Measurements from ENCODE around the gene KRT78. TPM values are rescaled to one million over a fixed set of nuclear protein-coding genes. Genes with fewer than 3 reads are reported as not detected.

The KRT78 gene
- polyA plus RNA-seq, 4 donors: 0.30 to 1.8 (median 0.54) TPM; not detected in 1

GRCh38 chr12:52809166-52809565 lies 39.6 kb downstream of the KRT78 start:
- Histone ChIP-seq H3K9me3 (ENCODE audit: control insufficient read depth in 2 of 2, insufficient read depth in 1 of 2, low read depth in 1 of 2, low read length in 1 of 2) (no peaks in the 10 kb centered on the region), H3K27me3 (ENCODE audit: control insufficient read depth in 3 of 3, insufficient read depth in 3 of 3, low read length in 3 of 3) (peaks cover 0 to 2% (median 2%) of the 10 kb centered on the region in 3 donors), H3K27ac (ENCODE audit: low read depth in 1 of 3, low read length in 2 of 3) (no peak overlapping the region), H3K4me1 (ENCODE audit: control insufficient read depth in 3 of 3, insufficient read depth in 2 of 3, low read depth in 1 of 3, low read length in 2 of 3) (no peaks in the 10 kb centered on the region), H3K36me3 (ENCODE audit: control insufficient read depth in 3 of 3, insufficient read depth in 2 of 3, low read depth in 1 of 3, low read length in 3 of 3) (no peaks in the 10 kb centered on the region), H3K4me3 (ENCODE audit: low read depth in 1 of 3, low read length in 3 of 3) (no peak overlapping the region)
- 71 to 77% (median 72%) methylated on average over 7 of the region's 7 CpGs for WGBS, 3 donors
- FAIRE-seq (no peak), DNase-seq (no peak)

- DNase-seq: no peak
- Histone ChIP-seq H3K4me1 (ENCODE audit: control insufficient read depth in 3 of 3, insufficient read depth in 2 of 3, low read depth in 1 of 3, low read length in 2 of 3) (no peaks in the 10 kb centered on the region), H3K36me3 (ENCODE audit: control insufficient read depth in 3 of 3, insufficient read depth in 2 of 3, low read depth in 1 of 3, low read length in 3 of 3) (no peaks in the 10 kb centered on the region), H3K4me3 (ENCODE audit: low read depth in 1 of 3, low read length in 3 of 3) (no peak overlapping the region), H3K27me3 (ENCODE audit: control insufficient read depth in 3 of 3, insufficient read depth in 3 of 3, low read length in 3 of 3) (peaks cover 0 to 2% (median 2%) of the 10 kb centered on the region in 3 donors), H3K27ac (ENCODE audit: low read depth in 1 of 3, low read length in 2 of 3) (no peak overlapping the region), H3K9me3 (ENCODE audit: control insufficient read depth in 2 of 2, insufficient read depth in 1 of 2, low read depth in 1 of 2, low read length in 1 of 2) (no peaks in the 10 kb centered on the region)
- FAIRE-seq: no peak
- WGBS, 3 donors: 89 to 93% (median 89%) methylated on average over 8 of the region's 8 CpGs
Observed at GRCh38 chr12:52808573-52809160, 40.1 kb downstream of the KRT78 start.

- H3K9me3 ChIP-seq (ENCODE audit: control insufficient read depth in 2 of 2, insufficient read depth in 1 of 2, low read depth in 1 of 2, low read length in 1 of 2): no peaks in the 10 kb centered on the region
Observed at GRCh38 chr12:52807544-52808470, 41.0 kb downstream of the KRT78 start.

GRCh38 chr12:52806821-52807543 lies 41.8 kb downstream of the KRT78 start:
- 83 to 91% (median 86%) methylated on average over 11 of the region's 11 CpGs for WGBS, 3 donors
- FAIRE-seq (no peak), DNase-seq (no peak)

More at GRCh38 chr12:52807544-52808470, 41.0 kb downstream of the KRT78 start:
- Histone ChIP-seq H3K36me3 (ENCODE audit: control insufficient read depth in 3 of 3, insufficient read depth in 2 of 3, low read depth in 1 of 3, low read length in 3 of 3) (no peaks in the 10 kb centered on the region), H3K4me1 (ENCODE audit: control insufficient read depth in 3 of 3, insufficient read depth in 2 of 3, low read depth in 1 of 3, low read length in 2 of 3) (no peaks in the 10 kb centered on the region), H3K27ac (ENCODE audit: low read depth in 1 of 3, low read length in 2 of 3) (no peak overlapping the region), H3K4me3 (ENCODE audit: low read depth in 1 of 3, low read length in 3 of 3) (no peak overlapping the region), H3K27me3 (ENCODE audit: control insufficient read depth in 3 of 3, insufficient read depth in 3 of 3, low read length in 3 of 3) (peaks cover 0 to 2% (median 2%) of the 10 kb centered on the region in 3 donors)
- DNase-seq (no peak), FAIRE-seq (no peak)
- 77 to 84% (median 77%) methylated on average over 16 of the region's 16 CpGs for WGBS, 3 donors

GRCh38 chr12:52806169-52806811 lies 42.5 kb downstream of the KRT78 start:
- WGBS, 3 donors: 94 to 99% (median 96%) methylated on average over 3 of the region's 3 CpGs
- H3K9me3 ChIP-seq (ENCODE audit: control insufficient read depth in 2 of 2, insufficient read depth in 1 of 2, low read depth in 1 of 2, low read length in 1 of 2): no peaks in the 10 kb centered on the region
- no peak for FAIRE-seq
- no peaks in the 10 kb centered on the region for H3K36me3 ChIP-seq (ENCODE audit: control insufficient read depth in 3 of 3, insufficient read depth in 2 of 3, low read depth in 1 of 3, low read length in 3 of 3)
- peaks cover 0 to 4% (median 2%) of the 10 kb centered on the region in 3 donors for H3K27me3 ChIP-seq (ENCODE audit: control insufficient read depth in 3 of 3, insufficient read depth in 3 of 3, low read length in 3 of 3)
- H3K4me3 ChIP-seq (ENCODE audit: low read depth in 1 of 3, low read length in 3 of 3): no peak overlapping the region
- no peak overlapping the region for H3K27ac ChIP-seq (ENCODE audit: low read depth in 1 of 3, low read length in 2 of 3)
- H3K4me1 ChIP-seq (ENCODE audit: control insufficient read depth in 3 of 3, insufficient read depth in 2 of 3, low read depth in 1 of 3, low read length in 2 of 3): no peaks in the 10 kb centered on the region
- DNase-seq: no peak

More at GRCh38 chr12:52806821-52807543, 41.8 kb downstream of the KRT78 start:
- H3K4me1 ChIP-seq (ENCODE audit: control insufficient read depth in 3 of 3, insufficient read depth in 2 of 3, low read depth in 1 of 3, low read length in 2 of 3): no peaks in the 10 kb centered on the region
- no peaks in the 10 kb centered on the region for H3K9me3 ChIP-seq (ENCODE audit: control insufficient read depth in 2 of 2, insufficient read depth in 1 of 2, low read depth in 1 of 2, low read length in 1 of 2)
- no peaks in the 10 kb centered on the region for H3K36me3 ChIP-seq (ENCODE audit: control insufficient read depth in 3 of 3, insufficient read depth in 2 of 3, low read depth in 1 of 3, low read length in 3 of 3)
- H3K4me3 ChIP-seq (ENCODE audit: low read depth in 1 of 3, low read length in 3 of 3): no peak overlapping the region
- no peak overlapping the region for H3K27ac ChIP-seq (ENCODE audit: low read depth in 1 of 3, low read length in 2 of 3)
- peaks cover 0 to 3% (median 2%) of the 10 kb centered on the region in 3 donors for H3K27me3 ChIP-seq (ENCODE audit: control insufficient read depth in 3 of 3, insufficient read depth in 3 of 3, low read length in 3 of 3)

GRCh38 chr12:52805739-52806138 lies 43.1 kb downstream of the KRT78 start:
- 77 to 82% (median 79%) methylated on average over 3 of the region's 3 CpGs for WGBS, 3 donors
- no peaks in the 10 kb centered on the region for H3K4me1 ChIP-seq (ENCODE audit: control insufficient read depth in 3 of 3, insufficient read depth in 2 of 3, low read depth in 1 of 3, low read length in 2 of 3)
- H3K4me3 ChIP-seq (ENCODE audit: low read depth in 1 of 3, low read length in 3 of 3): no peak overlapping the region
- no peaks in the 10 kb centered on the region for H3K9me3 ChIP-seq (ENCODE audit: control insufficient read depth in 2 of 2, insufficient read depth in 1 of 2, low read depth in 1 of 2, low read length in 1 of 2)
- H3K27me3 ChIP-seq (ENCODE audit: control insufficient read depth in 3 of 3, insufficient read depth in 3 of 3, low read length in 3 of 3): peaks cover 0 to 4% (median 2%) of the 10 kb centered on the region in 3 donors
- FAIRE-seq (no peak), DNase-seq (no peak)
- H3K27ac ChIP-seq (ENCODE audit: low read depth in 1 of 3, low read length in 2 of 3): no peak overlapping the region
- H3K36me3 ChIP-seq (ENCODE audit: control insufficient read depth in 3 of 3, insufficient read depth in 2 of 3, low read depth in 1 of 3, low read length in 3 of 3): no peaks in the 10 kb centered on the region

GRCh38 chr12:52805000-52805399 lies 43.8 kb downstream of the KRT78 start:
- FAIRE-seq: no peak
- H3K9me3 ChIP-seq (ENCODE audit: control insufficient read depth in 2 of 2, insufficient read depth in 1 of 2, low read depth in 1 of 2, low read length in 1 of 2): no peaks in the 10 kb centered on the region
- 22 to 47% (median 27%) methylated on average over 1 of the region's 1 CpG for WGBS, 3 donors

GRCh38 chr12:52802442-52802841 lies 46.4 kb downstream of the KRT78 start:
- no peak overlapping the region for H3K27ac ChIP-seq (ENCODE audit: low read depth in 1 of 3, low read length in 2 of 3)
- FAIRE-seq: no peak
- 60 to 78% (median 68%) methylated on average over 6 of the region's 6 CpGs for WGBS, 3 donors
- no peaks in the 10 kb centered on the region for H3K4me1 ChIP-seq (ENCODE audit: control insufficient read depth in 3 of 3, insufficient read depth in 2 of 3, low read depth in 1 of 3, low read length in 2 of 3)
- peaks cover 0 to 4% (median 0%) of the 10 kb centered on the region in 3 donors for H3K27me3 ChIP-seq (ENCODE audit: control insufficient read depth in 3 of 3, insufficient read depth in 3 of 3, low read length in 3 of 3)
- no peaks in the 10 kb centered on the region for H3K36me3 ChIP-seq (ENCODE audit: control insufficient read depth in 3 of 3, insufficient read depth in 2 of 3, low read depth in 1 of 3, low read length in 3 of 3)
- DNase-seq: no peak
- no peaks in the 10 kb centered on the region for H3K9me3 ChIP-seq (ENCODE audit: control insufficient read depth in 2 of 2, insufficient read depth in 1 of 2, low read depth in 1 of 2, low read length in 1 of 2)
- no peak overlapping the region for H3K4me3 ChIP-seq (ENCODE audit: low read depth in 1 of 3, low read length in 3 of 3)

More at GRCh38 chr12:52805000-52805399, 43.8 kb downstream of the KRT78 start:
- Histone ChIP-seq H3K27me3 (ENCODE audit: control insufficient read depth in 3 of 3, insufficient read depth in 3 of 3, low read length in 3 of 3) (peaks cover 0 to 4% (median 2%) of the 10 kb centered on the region in 3 donors), H3K4me1 (ENCODE audit: control insufficient read depth in 3 of 3, insufficient read depth in 2 of 3, low read depth in 1 of 3, low read length in 2 of 3) (no peaks in the 10 kb centered on the region), H3K27ac (ENCODE audit: low read depth in 1 of 3, low read length in 2 of 3) (no peak overlapping the region), H3K4me3 (ENCODE audit: low read depth in 1 of 3, low read length in 3 of 3) (no peak overlapping the region), H3K36me3 (ENCODE audit: control insufficient read depth in 3 of 3, insufficient read depth in 2 of 3, low read depth in 1 of 3, low read length in 3 of 3) (no peaks in the 10 kb centered on the region)
- no peak for DNase-seq
